Esophagus squamous epithelium (tissue), 4 donors: ENCODE measurements around the gene SRSF7.

ENCODE experiments used
- CTCF ChIP-seq, 6 experiments: fragments of 450-650 bp in 4 of 6; fragments of 200-600 bp in 2 of 6; sonication (generic) in 2 of 6; IDR thresholded peaks; one replicate each; pipeline ENCODE4 v1.5.1; 2016 to 2019; ENCODE audit warnings: antibody characterized with exemption in 6 of 6, mild to moderate bottlenecking in 4 of 6, moderate library complexity in 4 of 6
- POLR2A ChIP-seq, 4 donors: fragments of 450-650 bp; IDR thresholded peaks; one replicate each; pipeline ENCODE4 v1.6.1; 2017; ENCODE audit warnings: antibody characterized with exemption in 4 of 4, mild to moderate bottlenecking in 4 of 4, moderate library complexity in 3 of 4

GRCh38 chr2:38789691-38790090 is 38.5 kb upstream of the SRSF7 start:
- TF ChIP-seq POLR2A (IDR thresholded peaks at IDR 0.05) (no peak), CTCF (IDR thresholded peaks at IDR 0.05) (no peak)
